Aorta (tissue), 5 donors: ENCODE results near the gene FLT3. TPM values are rescaled to one million over a fixed set of nuclear protein-coding genes. Genes with fewer than 3 reads are reported as not detected.
"Not testable (repeated sequence)": the region's sequence is repeated elsewhere in the genome, so short reads cannot be mapped to it uniquely, and the experiment has no call there.

Experiments
- ATAC-seq: fragments of 200-7000 bp; cut with Tn5 transposase; one replicate; pipeline ENCODE4 v1.9.1; 2022; ENCODE audit warnings: moderate library complexity; ENCODE audit not compliant: low FRiP score
- DNase-seq, 2 donors: peaks; one replicate each; pipeline ENCODE4 v3.0.0-alpha.2; 2020
- H3K27ac ChIP-seq, 2 donors: one replicate each; pipeline ENCODE4 v1.5.1; 2013; ENCODE audit warnings: low read length in 2 of 2, mild to moderate bottlenecking in 2 of 2, moderate library complexity in 2 of 2, control low read depth in 1 of 2, inconsistent platforms in 1 of 2, low read depth in 1 of 2
- H3K27me3 ChIP-seq, 2 donors: one replicate each; pipeline ENCODE4 v1.6.1; 2013; ENCODE audit warnings: control low read depth in 1 of 2, low read length in 1 of 2, mild to moderate bottlenecking in 1 of 2, moderate library complexity in 1 of 2; ENCODE audit not compliant: insufficient read depth in 2 of 2, control insufficient read depth in 1 of 2
- H3K36me3 ChIP-seq, 2 donors: one replicate each; pipeline ENCODE4 v1.6.1; 2013; ENCODE audit warnings: control low read depth in 1 of 2, low read length in 1 of 2, mild to moderate bottlenecking in 1 of 2; ENCODE audit not compliant: insufficient read depth in 2 of 2, control insufficient read depth in 1 of 2
- H3K4me1 ChIP-seq, 2 donors: one replicate each; pipeline ENCODE4 v1.6.1; 2013; ENCODE audit warnings: low read length in 2 of 2, control low read depth in 1 of 2, mild to moderate bottlenecking in 1 of 2, moderate library complexity in 1 of 2; ENCODE audit not compliant: insufficient read depth in 2 of 2, control insufficient read depth in 1 of 2
- H3K4me3 ChIP-seq, 2 donors: one replicate each; pipeline ENCODE4 v1.5.1; 2013; ENCODE audit warnings: low read length in 2 of 2, control low read depth in 1 of 2, mild to moderate bottlenecking in 1 of 2
- H3K9me3 ChIP-seq: one replicate; pipeline ENCODE4 v1.6.1; 2013; ENCODE audit warnings: mild to moderate bottlenecking, low read length; ENCODE audit not compliant: control insufficient read depth
- WGBS, 2 donors: extraction: QIAGEN DNeasy Blood & Tissue Kit; methylation state at CpG; one replicate each; pipeline ENCODE4 v1.1.7; 2013; 5-methylcytosine and 5-hydroxymethylcytosine counted together
- intact Hi-C, 2 donors: fragments of 100-400 bp; cut with DNase I; formaldehyde crosslinking; loops; one replicate each; pipeline versions ENCODE4 v1.14.2 to v1.15.0; 2022
- polyA plus RNA-seq, 2 donors: library from polyadenylated mRNA; stranded (reverse); fragments of 200-250 nt; gene quantifications; one replicate each; pipeline ENCODE4 v1.2.3, GENCODE V29; 2013
- total RNA-seq, 2 donors: library from RNA; stranded (reverse); fragmentation: NEBNext Ultra II Directional; extraction: Animal tissue kit (Norgen Biotek cat#: 25700); gene quantifications; one replicate each; pipeline ENCODE4 v1.2.1, GENCODE V29; 2021
- donor health status: healthy with polysubstance abuse.
- donor health status: Bipolar disorder and iron deficiency.
- donor health status: DM: no; HTN: no; CAD: no.
- donor health status: DM: no; HTN: no; CAD: no.
- donor health status: DM: yes; HTN: yes; CAD: no.

Gene FLT3
- total and polyA plus RNA-seq, 4 donors, result 0.13 to 0.52 (median 0.40) TPM

GRCh38 chr13:28116736-28117135, 16.4 kb upstream of the FLT3 start:
- intact Hi-C loops, result no loop called here
- DNase-seq (no peak), ATAC-seq (no peak)
- Histone ChIP-seq H3K27ac (no peak overlapping the region), H3K9me3 (no peaks in the 10 kb centered on the region), H3K4me3 (no peak overlapping the region), H3K36me3 (no peaks in the 10 kb centered on the region), H3K27me3 (no peaks in the 10 kb centered on the region), H3K4me1 (no peaks in the 10 kb centered on the region)
- 6 to 11% methylated on average over 1 of the region's 1 CpG for WGBS, 2 donors

GRCh38 chr13:28110414-28110813, 10.0 kb upstream of the FLT3 start:
- Histone ChIP-seq H3K9me3 (no peaks in the 10 kb centered on the region), H3K27ac (no peak overlapping the region), H3K27me3 (no peaks in the 10 kb centered on the region), H3K36me3 (no peaks in the 10 kb centered on the region), H3K4me3 (no peak overlapping the region), H3K4me1 (no peaks in the 10 kb centered on the region)
- intact Hi-C loops, result no loop called here
- ATAC-seq (no peak), DNase-seq (no peak)
- 67 to 73% methylated on average over 3 of the region's 3 CpGs for WGBS, 2 donors

- ATAC-seq (no peak), DNase-seq (no peak)
- Histone ChIP-seq H3K4me3 (no peak overlapping the region), H3K36me3 (no peaks in the 10 kb centered on the region), H3K27me3 (no peaks in the 10 kb centered on the region), H3K9me3 (no peaks in the 10 kb centered on the region), H3K4me1 (no peaks in the 10 kb centered on the region), H3K27ac (no peak overlapping the region)
- intact Hi-C loops, result no loop called here
- WGBS, 2 donors, result 53 to 82% methylated on average over 1 of the region's 1 CpG
Observed at GRCh38 chr13:28106976-28107375, 6.6 kb upstream of the FLT3 start.

- H3K4me3 ChIP-seq, H3K27me3 ChIP-seq, H3K36me3 ChIP-seq, H3K27ac ChIP-seq, intact Hi-C loops, ATAC-seq, H3K9me3 ChIP-seq, H3K4me1 ChIP-seq, DNase-seq: not testable (repeated sequence)
- 87 to 95% methylated on average over 4 of the region's 4 CpGs for WGBS, 2 donors
Observed at GRCh38 chr13:28101886-28102285, 1.5 kb upstream of the FLT3 start.

GRCh38 chr13:28099396-28100149, 803 bp downstream of the FLT3 start:
- no peak for ATAC-seq
- DNase-seq, result no peak
- Histone ChIP-seq H3K4me3 (no peak overlapping the region), H3K9me3 (no peaks in the 10 kb centered on the region), H3K27me3 (peaks cover 0 to 2% of the 10 kb centered on the region in 2 donors), H3K36me3 (no peaks in the 10 kb centered on the region), H3K27ac (no peak overlapping the region), H3K4me1 (no peaks in the 10 kb centered on the region)
- intact Hi-C loops, result no loop called here
- WGBS, 2 donors, result 12 to 13% methylated on average over 35 of the region's 35 CpGs

- H3K4me3 ChIP-seq, result no peak overlapping the region
- H3K4me1 ChIP-seq, result no peaks in the 10 kb centered on the region
- intact Hi-C loops, result no loop called here
- 36 to 42% methylated on average over 3 of the region's 3 CpGs for WGBS, 2 donors
- H3K36me3 ChIP-seq, result no peaks in the 10 kb centered on the region
- no peak overlapping the region for H3K27ac ChIP-seq
- ATAC-seq (no peak), DNase-seq (no peak)
- H3K9me3 ChIP-seq, result no peaks in the 10 kb centered on the region
- peaks cover 0 to 5% of the 10 kb centered on the region in 2 donors for H3K27me3 ChIP-seq
Observed at GRCh38 chr13:28097503-28097902, 2.9 kb downstream of the FLT3 start.

GRCh38 chr13:28094306-28094705, 6.1 kb downstream of the FLT3 start:
- Histone ChIP-seq H3K4me3 (no peak overlapping the region), H3K9me3 (no peaks in the 10 kb centered on the region), H3K27ac (no peak overlapping the region), H3K36me3 (no peaks in the 10 kb centered on the region), H3K27me3 (peaks cover 0 to 3% of the 10 kb centered on the region in 2 donors), H3K4me1 (no peaks in the 10 kb centered on the region)
- WGBS, 2 donors, result 51 to 64% methylated on average over 4 of the region's 4 CpGs
- DNase-seq (no peak), ATAC-seq (no peak)
- intact Hi-C loops, result no loop called here

- ATAC-seq (no peak), DNase-seq (no peak)
- H3K9me3 ChIP-seq, result no peaks in the 10 kb centered on the region
- no peak overlapping the region for H3K27ac ChIP-seq
- WGBS, 2 donors, result 27% methylated on average over 5 of the region's 5 CpGs
- peaks cover 0 to 3% of the 10 kb centered on the region in 2 donors for H3K27me3 ChIP-seq
- no peaks in the 10 kb centered on the region for H3K4me1 ChIP-seq
- intact Hi-C loops, result no loop called here
- no peaks in the 10 kb centered on the region for H3K36me3 ChIP-seq
- H3K4me3 ChIP-seq, result no peak overlapping the region
Observed at GRCh38 chr13:28093881-28094280, 6.5 kb downstream of the FLT3 start.

GRCh38 chr13:28092431-28092830, 7.9 kb downstream of the FLT3 start:
- H3K4me3 ChIP-seq, result no peak overlapping the region
- H3K27ac ChIP-seq, result no peak overlapping the region
- H3K9me3 ChIP-seq, result no peaks in the 10 kb centered on the region
- H3K4me1 ChIP-seq, result no peaks in the 10 kb centered on the region
- no peaks in the 10 kb centered on the region for H3K36me3 ChIP-seq
- H3K27me3 ChIP-seq, result peaks cover 0 to 3% of the 10 kb centered on the region in 2 donors
- DNase-seq, result no peak
- no peak for ATAC-seq
- WGBS, 2 donors, result 71 to 77% methylated on average over 2 of the region's 2 CpGs
- intact Hi-C loops, result no loop called here
